ENCODE results near the gene PPA2.

Gene PPA2

DNA sequence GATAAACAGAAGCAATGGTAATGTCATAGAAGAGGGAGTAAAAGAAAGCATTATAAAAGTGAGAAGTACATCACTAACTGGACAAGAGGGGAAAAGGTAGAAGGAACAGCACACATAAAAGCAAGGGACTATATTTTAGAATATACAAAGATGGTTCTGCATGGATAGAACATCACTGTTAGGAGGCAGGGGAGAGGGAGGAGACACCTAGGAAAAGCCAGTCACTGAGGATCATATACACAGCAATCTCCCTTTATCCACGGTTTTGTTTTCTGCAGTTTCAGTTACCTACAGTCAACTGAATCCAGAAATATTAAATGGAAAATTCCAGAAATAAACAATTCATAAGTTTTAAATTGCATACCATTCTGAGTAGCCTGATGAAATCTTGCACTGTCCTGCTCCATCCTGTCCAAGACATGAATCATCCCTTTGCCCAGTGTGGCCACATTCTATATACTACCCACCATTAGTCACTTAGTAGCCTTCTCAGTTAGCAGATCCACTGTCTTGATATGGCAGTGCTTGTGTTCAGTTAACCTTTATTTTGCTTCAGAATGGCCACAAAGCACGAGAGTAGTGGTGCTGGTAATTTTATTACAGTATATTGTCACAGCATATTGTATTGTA, 74.2 kb downstream of the PPA2 start:
- no peak for DNase-seq (ENCODE audit: low read depth in 2 of 2)

DNA sequence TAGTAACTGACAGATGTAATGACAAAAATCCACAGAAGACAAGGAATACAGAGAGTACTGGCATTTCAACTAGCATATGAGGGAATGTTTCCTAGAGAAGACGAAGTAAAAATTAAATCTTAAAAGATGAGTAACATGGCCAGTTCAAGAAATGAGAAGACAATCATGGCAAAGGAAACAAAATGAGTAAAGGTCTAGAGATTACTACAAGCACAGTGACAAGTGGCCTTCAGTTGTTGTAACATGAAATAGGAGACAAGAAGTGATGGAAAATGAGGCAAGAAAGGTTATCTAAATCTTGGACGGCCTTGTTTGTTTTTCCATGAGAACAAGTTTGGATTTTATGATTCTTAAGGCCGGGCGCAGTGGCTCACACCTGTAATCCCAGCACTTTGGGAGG, 81.0 kb downstream of the PPA2 start:
- DNase-seq (ENCODE audit: low read depth in 2 of 2) = no peak

DNA sequence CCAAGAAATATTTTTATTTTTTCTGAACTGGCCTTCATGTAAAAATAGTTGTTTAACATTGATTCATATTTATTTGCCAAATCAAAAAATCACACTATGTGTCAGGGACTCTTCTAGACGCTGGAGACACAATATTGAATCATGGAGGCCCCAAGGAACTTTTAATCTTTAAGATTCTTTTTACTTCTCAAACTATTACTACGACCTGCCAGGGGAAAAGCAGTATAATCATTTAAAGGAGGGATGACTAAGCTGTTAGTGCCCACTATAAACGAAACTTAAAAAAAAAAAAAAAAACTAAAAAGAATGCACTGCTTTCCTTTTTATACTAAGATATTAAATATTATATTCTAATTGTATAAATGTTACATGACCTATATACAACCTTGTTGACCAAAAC, 84.7 kb downstream of the PPA2 start:
- DNase-seq (ENCODE audit: low read depth in 2 of 2) = no peak

DNA sequence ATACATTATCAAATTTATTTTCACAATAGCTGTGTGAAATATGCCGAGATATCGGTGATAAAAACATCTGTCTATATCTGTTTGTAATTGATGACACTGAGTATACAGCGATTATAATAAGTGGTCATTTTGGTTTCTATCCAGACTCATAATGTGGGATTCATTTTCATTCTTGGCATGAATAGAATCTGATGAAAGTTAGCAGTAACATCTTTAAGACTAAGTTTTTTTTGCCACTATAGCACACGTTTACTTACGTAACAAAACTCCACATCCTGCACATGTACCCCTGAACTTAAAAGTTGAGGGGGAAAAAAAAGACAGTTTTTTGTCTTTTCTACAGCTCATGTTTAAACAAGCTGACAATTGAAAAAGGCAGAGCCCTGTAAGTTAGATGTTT, 86.4 kb downstream of the PPA2 start:
- DNase-seq (ENCODE audit: low read depth in 2 of 2) = no peak

DNA sequence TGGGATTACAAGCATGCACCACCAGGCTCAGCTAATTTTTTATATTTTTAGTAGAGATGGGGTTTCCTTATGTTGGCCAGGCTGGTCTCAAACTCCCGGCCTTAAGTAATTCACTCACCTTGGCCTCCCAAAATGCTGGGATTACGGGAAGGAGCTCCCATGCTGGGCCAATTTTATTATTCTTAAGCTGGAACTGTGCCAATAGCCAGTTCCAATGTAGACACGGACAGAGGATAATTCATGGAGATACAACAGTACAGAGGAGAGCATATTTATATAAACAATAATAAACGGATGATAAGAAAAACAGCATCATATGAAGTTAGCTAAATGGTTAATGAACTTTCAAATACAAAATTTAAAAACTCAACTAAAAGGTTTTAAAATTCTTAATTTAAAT, 87.8 kb downstream of the PPA2 start:
- no peak for DNase-seq (ENCODE audit: low read depth in 2 of 2)

DNA sequence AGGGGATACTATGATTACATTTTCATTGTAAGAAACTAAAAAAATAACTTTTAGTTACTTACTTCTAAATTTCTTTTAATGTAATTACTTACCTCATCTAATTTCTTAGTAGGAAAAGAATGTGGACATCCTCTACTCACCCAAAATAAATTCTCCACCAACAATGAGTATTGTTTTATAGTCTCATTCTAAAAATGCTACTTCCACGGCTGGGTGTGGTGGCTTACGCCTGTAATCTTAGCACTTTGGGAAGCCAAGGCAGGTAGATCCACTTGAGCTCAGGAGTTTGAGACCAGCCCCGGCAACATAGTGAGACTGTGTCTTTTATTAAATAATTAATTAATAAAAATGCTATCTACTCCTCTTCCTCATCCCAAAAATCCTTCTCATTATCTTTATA, 99.8 kb downstream of the PPA2 start:
- no peak for DNase-seq (ENCODE audit: low read depth in 2 of 2)

DNA sequence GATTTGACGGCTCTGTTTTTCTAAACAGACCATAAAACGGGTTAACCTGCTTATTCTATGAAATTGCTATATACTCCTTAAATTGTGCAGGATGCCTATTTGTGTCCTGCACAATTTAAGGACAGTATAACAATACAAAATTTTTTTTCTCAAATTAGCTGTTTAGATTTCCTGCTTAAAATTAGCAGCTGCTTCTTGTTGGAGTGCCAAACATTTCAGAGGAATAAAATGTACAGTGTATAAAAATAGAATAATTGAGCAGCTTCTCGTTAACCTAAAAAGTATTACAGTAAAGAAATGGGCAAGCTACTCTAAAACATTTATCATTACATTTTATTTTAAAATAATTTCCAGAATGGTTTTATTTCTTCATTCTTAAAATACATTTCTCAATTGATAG, 100.5 kb downstream of the PPA2 start:
- no peak for DNase-seq (ENCODE audit: low read depth in 2 of 2)

DNA sequence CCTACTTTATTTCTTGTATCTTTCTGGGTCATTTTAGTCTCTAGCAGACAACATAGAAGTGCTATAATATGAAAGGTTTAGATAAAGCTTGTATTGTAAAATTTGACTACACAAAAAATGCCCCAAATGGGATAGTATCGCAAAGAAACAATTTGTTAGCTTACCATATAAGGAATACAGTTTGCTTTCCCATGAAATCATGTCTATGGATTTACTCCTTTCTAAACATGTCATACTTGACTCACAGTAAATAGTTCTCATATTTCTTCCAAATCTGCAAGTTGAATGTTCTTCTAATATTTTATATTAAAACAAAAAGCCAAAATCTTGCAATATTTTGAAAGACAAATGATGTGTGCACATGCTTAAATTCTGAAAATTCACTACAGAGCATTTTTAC, 103.9 kb downstream of the PPA2 start:
- no peak for DNase-seq (ENCODE audit: low read depth in 2 of 2)

DNA sequence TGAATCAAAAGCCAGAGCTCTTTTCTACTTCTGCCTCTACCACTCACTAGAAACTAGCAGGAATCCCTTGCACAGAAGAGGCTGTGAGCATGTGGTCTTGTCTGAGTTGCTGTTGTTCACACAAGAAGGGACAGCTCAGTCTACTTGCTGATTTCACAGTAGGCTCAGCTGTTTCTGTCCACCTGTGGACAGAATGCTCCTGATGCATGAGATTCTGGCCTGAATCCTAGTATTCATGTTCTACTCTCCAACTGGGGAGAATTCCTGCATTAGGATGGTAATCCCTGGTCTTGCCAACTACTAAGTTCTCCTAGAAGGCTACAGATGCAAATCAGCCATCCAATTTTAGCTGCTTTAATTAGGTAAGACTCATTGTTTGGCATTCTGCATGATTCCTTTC, 112.8 kb downstream of the PPA2 start:
- no peak for DNase-seq (ENCODE audit: low read depth in 2 of 2)

DNA sequence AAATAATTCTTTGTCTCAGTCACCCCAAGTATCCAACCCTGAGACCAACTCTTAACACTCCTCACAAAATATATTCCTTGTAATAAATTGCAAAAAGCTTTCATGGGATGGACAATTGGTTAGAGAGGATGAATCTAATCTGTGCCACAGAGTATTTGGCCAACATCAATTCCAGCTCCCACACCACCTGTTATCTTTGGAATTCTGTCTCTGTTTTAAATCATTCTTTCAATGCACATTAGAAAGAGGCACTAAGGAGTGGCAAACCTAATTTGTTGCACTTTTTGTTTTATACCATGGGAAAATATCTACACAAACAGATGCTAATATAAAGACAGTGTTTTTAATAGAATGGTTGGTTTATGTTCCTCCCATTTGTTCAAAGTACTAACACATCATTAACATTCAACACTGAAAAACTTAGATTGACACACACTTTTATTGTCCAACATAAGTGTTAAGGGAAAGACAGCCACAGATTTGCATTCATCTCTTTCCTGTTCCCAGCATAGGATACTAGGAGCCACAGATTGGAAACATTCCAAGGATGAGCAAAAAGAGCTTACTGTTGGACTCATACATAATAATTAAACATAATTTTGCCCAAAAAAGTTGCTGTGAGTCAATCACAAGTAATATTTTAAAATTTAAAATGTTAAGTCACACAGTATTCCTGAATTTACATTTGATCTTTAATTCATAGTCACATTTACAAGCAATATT, 116.4 kb downstream of the PPA2 start:
- DNase-seq (ENCODE audit: low read depth in 2 of 2) = no peak

DNA sequence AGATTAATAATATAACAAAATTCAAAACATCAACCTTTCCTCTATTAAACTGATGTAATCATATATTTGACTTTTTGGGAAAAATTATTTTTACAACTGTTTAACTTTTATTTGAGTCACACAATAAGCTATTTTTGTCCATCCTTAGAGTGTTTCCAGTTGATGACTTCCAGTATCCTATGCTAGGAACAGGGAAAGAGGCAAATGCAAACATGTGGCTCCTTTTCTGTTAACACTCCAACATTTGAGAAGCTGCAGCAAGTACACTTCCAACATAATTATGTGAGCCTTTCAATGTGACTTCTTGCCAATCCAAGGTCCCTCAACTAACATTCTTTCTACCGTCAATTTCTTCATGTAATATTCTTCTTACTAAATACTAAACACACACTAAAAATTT, 117.7 kb downstream of the PPA2 start:
- no peak for DNase-seq (ENCODE audit: low read depth in 2 of 2)

DNA sequence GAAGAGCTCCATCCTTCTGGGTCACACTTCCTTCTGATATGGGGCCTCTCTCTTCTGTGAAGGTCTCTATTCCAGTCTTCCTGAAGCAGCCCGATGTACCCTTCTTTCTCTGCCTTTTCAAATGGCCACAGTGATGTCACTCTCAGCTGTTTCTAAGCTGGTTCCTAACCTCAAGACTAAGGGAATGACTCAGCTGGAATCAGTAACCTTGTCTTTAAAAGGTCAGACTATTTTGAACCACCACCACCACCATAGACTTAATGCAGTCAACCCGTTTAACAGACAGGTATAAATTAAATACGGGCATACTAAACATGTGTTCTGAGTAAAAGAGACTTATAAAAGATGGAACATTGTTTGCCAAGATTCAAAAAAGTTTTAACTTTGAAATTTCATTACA, 121.0 kb downstream of the PPA2 start:
- DNase-seq (ENCODE audit: low read depth in 2 of 2) = no peak

DNA sequence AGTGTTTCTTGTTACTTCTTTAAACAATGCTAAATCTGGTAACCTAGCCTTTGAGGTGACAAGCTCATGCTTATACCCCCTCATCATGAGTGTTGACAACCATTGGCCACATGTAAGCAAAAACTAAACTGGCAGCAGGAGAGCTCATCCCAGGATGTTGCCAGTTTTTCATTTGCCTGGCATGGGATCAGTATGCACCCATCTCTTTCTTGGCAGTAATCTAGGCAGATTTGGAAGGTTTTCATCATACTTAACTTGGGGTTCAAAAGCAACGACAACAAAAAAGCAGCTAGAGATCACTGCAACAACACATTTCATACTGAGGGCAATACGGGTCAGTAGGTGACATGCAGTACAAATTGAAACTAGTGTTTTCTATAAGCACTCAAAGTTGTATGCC, 122.0 kb downstream of the PPA2 start:
- DNase-seq (ENCODE audit: low read depth in 2 of 2) = no peak

DNA sequence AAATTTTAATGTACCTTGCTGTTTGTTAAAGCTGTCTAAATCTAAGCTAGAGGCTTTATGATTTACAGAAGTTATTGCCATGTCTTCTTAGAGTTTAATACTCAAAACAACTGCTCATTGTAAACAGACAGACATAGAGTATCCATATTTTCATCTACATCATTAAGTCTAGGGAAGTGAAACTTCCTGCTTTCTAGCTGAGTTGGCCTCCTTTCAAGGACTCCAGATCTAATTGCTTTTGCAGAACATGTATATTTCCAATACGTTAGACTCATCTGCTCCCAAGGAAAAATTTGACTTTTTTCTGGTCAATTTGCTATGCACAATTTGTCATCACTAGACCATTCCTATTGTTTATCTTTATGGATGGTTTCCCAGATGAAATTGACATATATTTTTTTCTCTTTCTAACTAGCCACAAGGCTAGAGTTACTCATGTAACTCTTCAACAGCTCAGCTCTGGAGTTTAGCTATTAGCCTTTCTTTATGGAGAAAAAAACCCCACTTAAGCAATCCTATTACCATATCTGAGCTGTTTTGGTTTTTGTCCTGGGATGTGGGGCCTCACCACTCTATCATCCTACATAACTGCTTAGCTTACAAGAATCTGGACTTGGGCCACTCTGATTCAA, 122.9 kb downstream of the PPA2 start:
- DNase-seq (ENCODE audit: low read depth in 2 of 2) = no peak

DNA sequence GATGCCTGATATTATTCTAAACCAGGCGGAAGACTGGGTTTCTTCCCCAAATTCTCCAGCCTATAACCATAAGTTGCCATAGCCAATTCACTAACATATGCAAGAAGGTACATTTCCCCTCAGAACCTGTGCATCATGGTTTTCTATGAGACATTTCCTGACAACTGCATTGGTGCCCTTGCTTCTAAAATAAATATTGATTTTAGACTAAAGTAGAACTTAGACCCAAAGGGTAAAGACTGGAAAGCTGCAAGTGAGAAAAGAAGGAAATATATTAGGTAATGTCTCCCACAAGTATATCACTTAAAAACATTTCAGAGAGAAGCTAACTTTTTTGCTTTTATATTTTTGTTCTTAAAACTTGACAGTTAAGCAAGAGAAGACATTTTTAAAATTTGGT, 125.1 kb downstream of the PPA2 start:
- no peak for DNase-seq (ENCODE audit: low read depth in 2 of 2)

DNA sequence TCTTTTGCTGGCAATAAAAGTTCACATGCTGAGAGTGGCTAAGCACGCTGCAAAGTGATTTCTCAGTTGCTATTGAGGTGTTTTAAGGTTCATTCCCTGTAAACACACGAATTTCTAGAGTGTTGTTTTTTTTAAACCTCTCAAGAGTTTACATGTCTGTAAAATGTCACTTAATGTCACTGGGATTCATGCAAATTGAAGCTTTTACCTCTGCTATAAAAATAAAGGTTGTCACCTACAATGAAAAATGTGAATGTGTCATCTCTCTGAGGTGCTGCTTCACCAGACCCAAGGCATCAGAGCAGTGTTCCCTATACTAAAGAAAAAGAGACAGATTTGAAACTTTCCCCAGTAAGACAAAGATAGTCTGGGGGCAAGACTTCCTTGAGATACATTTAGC, 127.0 kb downstream of the PPA2 start:
- DNase-seq (ENCODE audit: low read depth in 2 of 2) = no peak

DNA sequence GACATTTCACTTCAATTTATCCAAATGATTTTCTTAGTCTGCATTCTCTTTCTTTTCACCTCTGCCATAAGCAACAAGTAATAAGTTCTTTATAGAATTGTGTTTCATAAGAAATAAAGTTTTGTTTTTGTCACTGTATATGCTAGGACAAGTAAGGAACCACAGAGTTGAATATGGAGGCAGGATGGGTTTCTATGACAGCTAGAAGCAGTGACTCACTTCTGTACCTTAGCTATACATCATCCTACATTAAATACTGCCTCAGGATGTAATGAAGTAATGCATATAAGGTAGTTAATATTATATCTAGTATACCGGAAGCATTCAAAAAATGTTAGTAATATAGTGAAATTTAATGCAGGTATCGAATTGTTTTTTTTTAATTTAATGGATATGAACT, 128.0 kb downstream of the PPA2 start:
- DNase-seq (ENCODE audit: low read depth in 2 of 2) = no peak

DNA sequence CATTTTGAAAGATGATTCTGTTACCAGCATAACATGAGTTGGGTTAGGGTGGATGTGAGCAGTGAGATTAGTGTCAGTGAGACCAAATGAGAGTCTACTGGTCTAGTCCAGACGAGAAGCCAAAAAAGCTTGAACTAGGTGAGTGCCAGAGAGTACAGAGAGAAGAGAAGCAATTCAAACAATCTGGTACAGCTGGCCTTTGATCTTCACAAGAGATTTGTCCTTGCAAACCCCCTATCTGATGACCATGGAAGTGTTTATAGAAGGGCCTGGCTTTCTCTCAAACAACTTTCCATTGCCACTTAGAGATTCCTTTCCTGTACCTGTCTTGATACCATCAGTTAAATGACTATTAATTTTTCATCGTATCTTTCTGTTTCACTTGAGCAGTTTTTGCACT, 128.5 kb downstream of the PPA2 start:
- DNase-seq (ENCODE audit: low read depth in 2 of 2) = no peak

DNA sequence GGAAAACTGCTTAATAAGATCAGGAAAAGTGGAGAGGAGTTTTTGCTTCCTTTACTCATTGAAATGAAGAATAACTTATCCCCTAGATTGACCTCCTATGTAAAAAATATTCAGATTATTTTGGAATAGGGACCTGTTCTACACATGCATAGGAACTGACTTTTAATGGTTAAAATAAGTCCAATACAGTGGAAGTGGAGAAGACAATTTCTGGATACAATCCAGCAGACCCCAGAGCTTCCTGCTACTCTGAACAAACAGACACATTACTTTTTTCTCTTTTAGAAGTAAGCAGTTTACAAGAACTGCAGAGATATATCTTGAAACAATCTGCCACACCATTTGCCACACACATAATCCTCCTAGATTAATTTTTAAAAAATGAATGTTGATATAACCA, 129.7 kb downstream of the PPA2 start:
- no peak for DNase-seq (ENCODE audit: low read depth in 2 of 2)

DNA sequence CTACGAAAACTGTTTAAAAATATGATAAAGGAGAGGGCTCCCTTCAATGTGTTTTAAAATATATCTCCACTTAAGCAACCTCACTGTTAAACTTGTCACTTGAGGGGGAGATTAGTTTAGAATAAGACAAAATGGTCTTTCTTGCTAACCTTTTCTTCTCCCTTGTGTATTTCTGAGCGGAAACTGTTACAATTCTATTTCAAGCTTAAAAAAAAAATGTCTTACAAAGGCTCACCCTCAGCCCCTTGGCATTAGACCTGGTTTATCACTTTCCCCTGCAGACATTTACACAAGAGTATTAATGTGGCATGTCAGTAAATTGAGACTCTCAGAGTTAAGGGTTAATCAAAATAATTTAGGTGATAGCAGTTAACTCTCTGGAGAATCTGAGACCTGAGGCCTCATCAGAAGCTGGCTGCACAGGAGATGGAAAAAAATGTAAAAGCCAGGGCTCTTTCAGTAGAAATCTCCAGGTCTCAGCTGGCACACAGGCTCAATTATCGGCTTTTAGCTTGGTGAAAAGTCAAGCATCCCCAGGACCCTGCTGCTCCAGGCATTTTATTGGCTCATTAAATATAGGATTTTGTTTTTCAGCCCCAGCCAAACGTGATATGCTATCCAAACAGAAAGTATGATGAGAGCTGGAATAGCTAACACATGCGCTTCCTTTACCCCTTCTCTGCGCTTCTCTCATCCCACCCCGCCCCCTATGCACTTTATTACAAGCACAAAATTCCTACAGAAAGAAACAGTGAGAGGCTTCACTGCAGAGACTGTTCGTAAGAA, 130.5 kb downstream of the PPA2 start:
- no peak for DNase-seq (ENCODE audit: low read depth in 2 of 2)

DNA sequence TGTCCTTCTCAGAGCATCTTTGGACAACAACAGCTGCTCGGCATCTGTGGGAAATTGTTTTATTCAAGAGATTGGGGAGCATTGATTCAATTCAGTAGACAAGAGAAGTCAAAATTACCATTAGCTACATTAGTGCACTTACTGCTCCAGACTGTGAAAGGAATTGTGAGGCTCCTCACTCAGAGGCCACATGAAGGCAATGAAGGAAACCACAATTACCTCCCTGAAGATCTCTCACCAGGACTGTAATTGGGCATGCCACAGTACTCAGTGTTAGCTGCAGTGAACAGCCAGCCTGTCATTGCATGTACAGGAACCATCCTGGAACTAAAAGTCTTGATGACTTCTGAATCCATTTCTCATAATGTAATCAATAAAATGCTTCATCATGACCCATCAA, 144.8 kb downstream of the PPA2 start:
- DNase-seq (ENCODE audit: low read depth in 2 of 2) = no peak

DNA sequence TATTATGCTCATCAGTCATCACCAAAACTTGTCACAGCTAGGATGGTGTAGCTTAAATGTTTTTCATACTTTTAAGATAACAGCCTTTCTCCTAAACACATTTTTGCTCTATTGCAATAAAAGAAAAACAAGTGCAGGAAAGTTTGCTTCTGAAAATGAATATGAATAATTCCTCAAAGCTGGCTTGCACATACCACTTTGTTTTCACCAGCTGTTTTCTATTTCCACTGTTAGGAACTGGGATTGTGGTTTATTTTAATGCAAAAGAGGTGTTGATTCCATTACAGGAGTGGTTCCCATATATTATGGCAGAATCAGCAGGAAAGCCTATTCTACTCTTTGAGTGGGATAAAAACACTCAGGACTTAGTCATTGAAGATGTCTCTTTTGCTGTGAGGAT, 145.9 kb downstream of the PPA2 start:
- no peak for DNase-seq (ENCODE audit: low read depth in 2 of 2)

DNA sequence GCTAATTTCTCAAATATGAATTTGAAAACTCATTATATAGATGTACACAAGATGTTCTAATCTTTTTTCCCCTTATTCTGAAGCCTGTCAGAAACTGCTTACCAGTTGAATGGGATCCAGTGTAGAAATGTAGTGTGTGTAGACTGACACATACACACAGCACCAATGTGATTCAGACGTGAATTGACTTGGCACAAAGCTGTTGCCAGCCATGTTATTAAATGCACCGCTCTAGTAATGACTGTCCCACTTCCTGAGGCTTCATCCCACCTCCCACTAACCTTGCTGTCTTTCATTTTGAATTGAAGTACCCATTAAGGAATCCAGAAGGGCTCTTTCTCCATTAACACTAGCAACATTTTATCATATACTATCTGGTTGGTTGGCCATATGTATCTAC, 146.6 kb downstream of the PPA2 start:
- DNase-seq (ENCODE audit: low read depth in 2 of 2) = no peak

All from stimulated activated CD4-positive, alpha-beta T cell treated with anti-CD3 and anti-CD28 coated beads, Interleukin-15, amount 100 ng/mL, for 48 hours (primary cell).